SIG-M5 treated with dmso at 0.1 percent for 504 hours (cell line): Measurements from ENCODE around the gene ZSWIM6.

Experiments used
- DNase-seq: peaks from one replicate; lab custom pipeline; 2025; ENCODE audit not compliant: unreplicated experiment; lab: John Stamatoyannopoulos, UW

Gene ZSWIM6

GRCh38 chr5:61586096-61587084 is 254.3 kb downstream of the ZSWIM6 start:
- DNase-seq, result no peak

- DNase-seq, result no peak
Measured at GRCh38 chr5:61587125-61587524, 255.1 kb downstream of the ZSWIM6 start.

- no peak for DNase-seq
Measured at GRCh38 chr5:61588216-61588615, 256.2 kb downstream of the ZSWIM6 start.

- no peak for DNase-seq
Measured at GRCh38 chr5:61589946-61590345, 257.9 kb downstream of the ZSWIM6 start.

- DNase-seq, result no peak
Measured at GRCh38 chr5:61590473-61590872, 258.4 kb downstream of the ZSWIM6 start.

- no peak for DNase-seq
Measured at GRCh38 chr5:61591859-61592258, 259.8 kb downstream of the ZSWIM6 start.

GRCh38 chr5:61595426-61595825 is 263.4 kb downstream of the ZSWIM6 start:
- DNase-seq, result no peak
